GM12873 (cell line): Measurements from ENCODE around the gene RNU2-63P.

Experiments
- CTCF ChIP-seq: IDR thresholded peaks from 2 replicates; pipeline ENCODE4 v1.5.1; 2012; ENCODE audit warnings: low read depth, mild to moderate bottlenecking, moderate library complexity, low read length, control low read depth; ENCODE audit not compliant: insufficient read depth; ENCODE audit errors: missing control alignments

The RNU2-63P gene

GRCh38 chr2:88055371-88056128 is 39.2 kb upstream of the RNU2-63P start, which contains the start of gene KRCC1:
Gene KRCC1, minus strand, starts transcription at chr2:88055783. Its CDS starts 27,220 bp downstream, at chr2:88028563.
- TF ChIP-seq CTCF, result no peak

DNA sequence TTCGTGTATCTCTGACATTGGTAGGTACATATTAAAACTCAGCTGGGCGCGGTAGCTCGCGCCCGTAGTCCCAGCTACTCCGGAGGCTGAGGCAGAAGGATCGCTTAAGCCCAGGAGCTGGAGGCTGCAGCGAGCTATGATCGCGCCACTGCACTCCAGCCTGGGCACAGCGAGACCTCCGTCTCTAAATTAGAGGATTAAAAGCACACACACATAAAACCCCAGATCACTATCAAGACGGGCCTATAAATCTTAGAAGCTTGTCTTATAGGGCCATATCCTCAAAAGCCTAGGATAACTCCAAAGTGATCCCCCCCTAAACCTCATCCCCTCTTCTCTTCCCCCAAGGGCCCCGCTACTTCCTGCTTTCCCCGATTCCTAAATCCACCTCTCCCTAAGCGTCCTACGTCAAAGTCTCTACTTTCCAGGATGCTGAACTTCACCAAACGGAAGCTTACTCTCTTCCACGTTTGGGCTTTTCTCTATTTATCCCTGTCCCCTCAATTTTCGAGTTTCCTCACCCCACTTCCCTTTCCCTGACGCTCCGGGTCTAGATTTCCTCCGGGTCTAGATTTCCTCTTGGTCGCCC is 38.5 kb upstream of the RNU2-63P start:
- no peak for TF ChIP-seq CTCF

DNA sequence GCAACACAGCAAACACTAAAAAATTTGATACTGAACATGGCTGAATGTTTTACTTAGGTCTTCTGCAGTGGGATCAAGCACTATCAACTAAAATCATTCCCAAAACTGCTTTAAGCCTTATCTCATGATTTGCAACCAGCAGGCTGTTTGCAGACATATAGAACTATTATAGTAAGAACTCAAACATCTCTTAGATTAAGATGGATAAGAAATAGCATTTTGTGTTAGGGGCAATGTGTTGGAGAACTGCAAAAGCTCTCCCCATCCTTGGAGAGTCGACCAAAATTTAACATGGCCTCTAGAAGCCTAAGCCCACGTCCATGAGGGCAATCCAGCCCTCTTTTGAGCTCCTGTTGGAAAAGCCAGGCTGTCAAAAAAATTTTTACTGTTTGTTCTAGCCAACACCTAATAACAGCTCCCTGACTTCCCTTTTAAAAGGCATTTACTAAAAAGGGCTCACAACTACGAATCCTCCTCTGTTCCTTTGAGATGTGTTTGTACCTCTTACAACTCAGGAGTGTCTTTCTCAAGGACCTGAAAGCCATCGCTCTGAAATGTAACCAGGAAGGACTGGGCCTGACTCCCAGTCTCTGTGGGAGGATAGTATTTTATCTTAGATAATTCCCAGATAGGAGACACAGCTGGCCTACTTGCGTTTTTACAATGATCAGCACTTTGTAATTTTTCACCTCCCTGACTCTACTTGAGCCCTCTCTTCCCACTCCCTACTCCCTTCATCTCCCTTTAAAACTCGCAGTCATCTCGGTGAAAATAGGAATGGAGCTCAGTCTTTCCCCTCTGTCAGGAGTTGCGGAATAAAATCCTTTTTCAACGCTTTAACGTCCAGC is 37.8 kb upstream of the RNU2-63P start:
- TF ChIP-seq CTCF, result no peak

GRCh38 chr2:88053296-88053695 is 36.9 kb upstream of the RNU2-63P start:
- no peak for TF ChIP-seq CTCF

DNA sequence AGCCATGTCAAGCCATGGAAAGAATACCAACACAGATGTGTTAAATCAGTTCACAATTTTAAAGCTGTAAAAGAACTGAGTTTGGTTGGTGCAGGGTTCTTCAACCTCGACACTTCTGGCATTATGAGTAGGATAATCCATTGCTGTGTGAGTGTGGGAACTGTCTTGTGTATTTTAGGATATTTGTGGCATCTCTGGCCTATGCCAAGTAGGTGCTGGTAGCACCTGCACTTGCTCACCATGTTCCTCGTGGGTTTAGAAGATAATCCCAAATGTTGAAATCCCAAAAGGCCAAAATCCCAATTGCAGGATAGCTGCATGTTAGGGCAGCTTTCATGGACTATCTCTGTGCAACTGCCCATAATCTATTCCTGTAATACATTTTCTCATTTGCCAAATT is 35.4 kb upstream of the RNU2-63P start:
- no peak for TF ChIP-seq CTCF

GRCh38 chr2:88049622-88050021 is 33.3 kb upstream of the RNU2-63P start:
- TF ChIP-seq CTCF, result no peak

DNA sequence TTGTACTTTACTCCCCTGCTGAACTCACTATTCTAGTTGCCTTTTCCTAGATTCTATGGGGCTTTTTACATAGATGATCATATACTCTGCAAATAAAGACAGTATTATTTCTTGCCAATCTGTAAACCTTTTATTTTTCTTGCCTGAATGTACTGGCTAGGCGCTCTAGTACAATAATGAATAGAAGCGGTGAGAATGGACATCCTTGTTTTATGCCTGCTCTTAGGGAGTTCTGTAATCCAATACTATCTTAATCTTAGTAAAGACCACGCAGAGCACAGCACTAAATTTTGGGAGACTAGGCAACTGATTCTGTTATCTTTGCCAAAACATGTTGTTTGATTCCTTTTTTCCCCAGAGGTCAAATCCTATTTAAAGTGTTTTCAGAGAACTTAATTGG is 32.2 kb upstream of the RNU2-63P start:
- TF ChIP-seq CTCF, result no peak
